Pancreas (tissue), 10 donors: ENCODE results near the gene ATP5F1E. TPM values are rescaled to one million over a fixed set of nuclear protein-coding genes. Genes with fewer than 3 reads are reported as not detected.
A peak's percentile ranks its signal among the peaks of the same experiment; 100 is the strongest.

Experiments used
- ATAC-seq, 4 donors: fragments of 200-7000 bp; cut with Tn5 transposase; one replicate each; pipeline versions ENCODE4 v1.8.0 to v1.9.1; 2020; ENCODE audit warnings: mild to moderate bottlenecking in 4 of 4, moderate library complexity in 4 of 4
- DNase-seq, 6 donors: peaks; one replicate each; pipeline ENCODE4 v3.0.0-alpha.2; 2020
- FAIRE-seq: peaks from 2 replicates; lab custom pipeline; 2012; peaks lifted over from hg19 to GRCh38; lab: Jason Lieb, UNC
- H3K27ac ChIP-seq, 4 donors: fragments of 200-600 bp; sonication (generic); 1 replicate in 3 of 4; 2 replicates in 1 of 4; pipeline versions ENCODE4 v1.5.0 to v1.8.0; 2020
- H3K27me3 ChIP-seq, 4 donors: fragments of 200-600 bp; one replicate each; pipeline ENCODE4 v1.8.0; 2021
- H3K36me3 ChIP-seq, 3 donors: fragments of 200-600 bp; sonication (generic) in 1 of 3; one replicate each; pipeline versions ENCODE4 v1.5.0 to v1.8.0; 2020 to 2021
- H3K4me1 ChIP-seq, 3 donors: fragments of 200-600 bp; one replicate each; pipeline ENCODE4 v1.8.0; 2021
- H3K4me3 ChIP-seq, 4 donors: fragments of 200-600 bp; sonication (generic) in 2 of 4; one replicate each; pipeline versions ENCODE4 v1.5.0 to v1.8.0; 2020 to 2021
- H3K9me3 ChIP-seq, 4 donors: fragments of 200-600 bp; one replicate each; pipeline ENCODE4 v1.8.0; 2021
- CTCF ChIP-seq, 4 donors: fragments of 200-600 bp; sonication (generic) in 3 of 4; IDR thresholded peaks; one replicate each; pipeline versions ENCODE4 v1.5.0 to v1.8.0; 2021; ENCODE audit warnings: antibody characterized with exemption in 4 of 4
- WGBS, 2 donors: extraction: QIAGEN DNeasy Blood & Tissue Kit; methylation state at CpG; one replicate each; pipeline ENCODE4 v1.1.7; 2013; 5-methylcytosine and 5-hydroxymethylcytosine counted together
- intact Hi-C, 3 donors: fragments of 100-400 bp; cut with DNase I; formaldehyde crosslinking; loops; one replicate each; pipeline versions ENCODE4 v1.11.1 to v1.14.2; 2022
- polyA plus RNA-seq, 2 donors: library from polyadenylated mRNA; stranded (reverse); fragments of 200-250 nt; gene quantifications; one replicate each; pipeline ENCODE4 v1.2.3, GENCODE V29; 2013
- total RNA-seq, 6 donors: library from RNA; stranded (reverse); fragmentation: NEBNext Ultra II Directional in 4 of 6; extraction: Animal tissue kit (Norgen Biotek cat#: 25700) in 4 of 6; gene quantifications; one replicate each; pipeline versions ENCODE4 v1.2.1 to v1.2.4, GENCODE V29; 2021 to 2023
- donor health status: healthy with polysubstance abuse.
- donor health status: DM: no; HTN: no; CAD: no; lungs with moderate emphysema.
- donor health status: DM: no; HTN: no; CAD: no.
- donor health status: control.
- donor health status: control.
- donor health status: Bipolar disorder and iron deficiency.
- donor health status: DM: yes; HTN: yes; CAD: no.
- donor health status: DM: no; HTN: no; CAD: no.
- donor health status: DM: no; HTN: no; CAD: no.
- donor health status: DM: yes; HTN: yes; CAD: no.

The ATP5F1E gene
- total and polyA plus RNA-seq, 8 donors, result 11.2 to 38.0 (median 23.8) TPM

- 57 to 58% methylated on average over 4 of the region's 4 CpGs for WGBS, 2 donors
- DNase-seq (no peak), FAIRE-seq (no peak), ATAC-seq (no peak)
- Histone ChIP-seq H3K4me3 (no peak overlapping the region), H3K4me1 (no peaks in the 10 kb centered on the region), H3K9me3 (no peaks in the 10 kb centered on the region), H3K36me3 (no peaks in the 10 kb centered on the region), H3K27ac (no peak overlapping the region), H3K27me3 (no peaks in the 10 kb centered on the region)
- intact Hi-C loops, result no loop called here
- no peak for TF ChIP-seq CTCF (IDR thresholded peaks at IDR 0.05)
Observed at GRCh38 chr20:59075934-59076508, 43.9 kb upstream of the ATP5F1E start.

GRCh38 chr20:59074456-59074855 is 42.3 kb upstream of the ATP5F1E start:
- DNase-seq, result no peak
- no peak overlapping the region for H3K4me3 ChIP-seq
- ATAC-seq, result no peak
- no peak for FAIRE-seq
- intact Hi-C loops, result no loop called here
- no peaks in the 10 kb centered on the region for H3K36me3 ChIP-seq
- no peaks in the 10 kb centered on the region for H3K27me3 ChIP-seq
- no peak overlapping the region for H3K27ac ChIP-seq
- WGBS, 2 donors, result 11 to 24% methylated on average over 3 of the region's 3 CpGs
- H3K9me3 ChIP-seq, result no peaks in the 10 kb centered on the region
- no peak for TF ChIP-seq CTCF (IDR thresholded peaks at IDR 0.05)
- H3K4me1 ChIP-seq, result no peaks in the 10 kb centered on the region

GRCh38 chr20:59073582-59073981 is 41.4 kb upstream of the ATP5F1E start:
- FAIRE-seq (no peak), ATAC-seq (no peak)
- WGBS, 2 donors, result 83 to 88% methylated on average over 1 of the region's 1 CpG

GRCh38 chr20:59071216-59071615 is 39.1 kb upstream of the ATP5F1E start:
- 79% methylated on average over 1 of the region's 1 CpG for WGBS, 2 donors
- FAIRE-seq, result no peak

More at GRCh38 chr20:59073582-59073981, 41.4 kb upstream of the ATP5F1E start:
- no peaks in the 10 kb centered on the region for H3K9me3 ChIP-seq
- H3K4me1 ChIP-seq, result no peaks in the 10 kb centered on the region
- no peak overlapping the region for H3K27ac ChIP-seq
- no peak for TF ChIP-seq CTCF (IDR thresholded peaks at IDR 0.05)
- no peaks in the 10 kb centered on the region for H3K27me3 ChIP-seq
- no peaks in the 10 kb centered on the region for H3K36me3 ChIP-seq
- intact Hi-C loops, result no loop called here
- H3K4me3 ChIP-seq, result no peak overlapping the region
- no peak for DNase-seq

More at GRCh38 chr20:59071216-59071615, 39.1 kb upstream of the ATP5F1E start:
- no peak for TF ChIP-seq CTCF (IDR thresholded peaks at IDR 0.05)
- DNase-seq (no peak), ATAC-seq (peak in 1 of 4 donors; percentile 59)
- H3K27me3 ChIP-seq, result no peaks in the 10 kb centered on the region
- H3K4me3 ChIP-seq, result no peak overlapping the region
- no peak overlapping the region for H3K27ac ChIP-seq
- H3K9me3 ChIP-seq, result no peaks in the 10 kb centered on the region
- H3K36me3 ChIP-seq, result no peaks in the 10 kb centered on the region
- intact Hi-C loops, result no loop called here
- H3K4me1 ChIP-seq, result no peaks in the 10 kb centered on the region
